22Rv1 (cell line): Measurements from ENCODE around the gene DCP1B.

Experiments
- ZFX ChIP-seq: fragments of 450-650 bp; IDR thresholded peaks from 2 replicates; pipeline ENCODE4 v1.6.1; 2017; ENCODE audit warnings: antibody characterized with exemption, borderline replicate concordance
- TF ChIP-seq, protein P1 (sequence below): fragments of 450-650 bp; IDR thresholded peaks from 2 replicates; pipeline ENCODE4 v1.5.1; 2017; ENCODE audit warnings: mild to moderate bottlenecking

DNA sequence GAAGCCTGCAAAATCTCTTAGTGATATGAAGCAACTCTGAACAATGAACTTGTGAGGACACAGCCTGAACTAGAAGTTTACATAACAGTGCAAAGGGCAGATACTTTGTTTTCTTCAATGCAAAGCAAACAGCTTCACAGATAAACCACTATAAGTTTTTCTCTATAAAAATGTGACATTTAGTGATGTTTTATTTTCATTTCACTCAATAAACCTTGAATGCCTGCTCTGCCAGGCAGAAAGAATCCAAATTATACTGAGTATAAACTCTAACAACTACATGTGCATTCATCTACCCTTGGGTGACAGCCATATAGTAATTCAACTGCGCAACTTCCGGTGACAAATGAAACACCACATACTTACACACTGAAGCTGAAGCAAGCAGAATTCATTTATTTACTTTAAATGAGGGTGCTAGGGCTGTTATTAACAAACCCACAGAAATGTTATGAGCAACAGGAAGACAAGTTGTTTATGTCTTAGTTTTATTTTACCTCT lies 10.3 kb downstream of the DCP1B start:
- TF ChIP-seq, protein P1, sequence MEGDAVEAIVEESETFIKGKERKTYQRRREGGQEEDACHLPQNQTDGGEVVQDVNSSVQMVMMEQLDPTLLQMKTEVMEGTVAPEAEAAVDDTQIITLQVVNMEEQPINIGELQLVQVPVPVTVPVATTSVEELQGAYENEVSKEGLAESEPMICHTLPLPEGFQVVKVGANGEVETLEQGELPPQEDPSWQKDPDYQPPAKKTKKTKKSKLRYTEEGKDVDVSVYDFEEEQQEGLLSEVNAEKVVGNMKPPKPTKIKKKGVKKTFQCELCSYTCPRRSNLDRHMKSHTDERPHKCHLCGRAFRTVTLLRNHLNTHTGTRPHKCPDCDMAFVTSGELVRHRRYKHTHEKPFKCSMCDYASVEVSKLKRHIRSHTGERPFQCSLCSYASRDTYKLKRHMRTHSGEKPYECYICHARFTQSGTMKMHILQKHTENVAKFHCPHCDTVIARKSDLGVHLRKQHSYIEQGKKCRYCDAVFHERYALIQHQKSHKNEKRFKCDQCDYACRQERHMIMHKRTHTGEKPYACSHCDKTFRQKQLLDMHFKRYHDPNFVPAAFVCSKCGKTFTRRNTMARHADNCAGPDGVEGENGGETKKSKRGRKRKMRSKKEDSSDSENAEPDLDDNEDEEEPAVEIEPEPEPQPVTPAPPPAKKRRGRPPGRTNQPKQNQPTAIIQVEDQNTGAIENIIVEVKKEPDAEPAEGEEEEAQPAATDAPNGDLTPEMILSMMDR, result no peak
- TF ChIP-seq ZFX, result no peak
